Motor neuron (in vitro differentiated cells): ENCODE results near the gene ITFG2. TPM values are rescaled to one million over a fixed set of nuclear protein-coding genes. Genes with fewer than 3 reads are reported as not detected.
"Not testable (repeated sequence)": the region's sequence is repeated elsewhere in the genome, so short reads cannot be mapped to it uniquely, and the experiment has no call there.

ENCODE experiments used
- ATAC-seq, 8 experiments: fragments of 200-7000 bp; cut with Tn5 transposase; replicated peaks in 6 of 8; 2 replicates each; pipeline ENCODE4 v1.8.0; 2021; ENCODE audit warnings: mild to moderate bottlenecking in 8 of 8, moderate library complexity in 8 of 8
- H3K27ac ChIP-seq, 2 donors: fragments of 250-450 bp; sonication (Bioruptor Pico); 2 replicates each; pipeline ENCODE4 v1.9.0; 2021; ENCODE audit warnings: antibody characterized with exemption in 2 of 2, mild to moderate bottlenecking in 2 of 2, moderate library complexity in 1 of 2
- H3K4me1 ChIP-seq, 2 donors: fragments of 250-450 bp; sonication (Bioruptor Pico); replicated peaks in 1 of 2; 2 replicates each; pipeline ENCODE4 v1.6.1; 2021; ENCODE audit warnings: antibody characterized with exemption in 2 of 2, mild to moderate bottlenecking in 2 of 2, moderate library complexity in 1 of 2
- H3K4me3 ChIP-seq, 5 donors: fragments of 250-450 bp; sonication (Bioruptor Pico); 2 replicates each; pipeline ENCODE4 v1.9.0; 2021; ENCODE audit warnings: antibody characterized with exemption in 5 of 5, mild to moderate bottlenecking in 5 of 5, moderate library complexity in 4 of 5
- WGBS, 10 experiments: fragments of 450-650 bp; shearing (Covaris generic); methylation state at CpG; one replicate each; pipeline ENCODE4 v1.0.0; 2022; 5-methylcytosine and 5-hydroxymethylcytosine counted together
- in situ Hi-C, 9 experiments: fragments of 400-800 bp; cut with MboI; loops; one replicate each; pipeline ENCODE4 v1.15.0; 2021; ENCODE audit warnings: low sequenced_read_pairs in 9 of 9, low pct_unique_long_range_greater_than_20kb in 2 of 9; ENCODE audit not compliant: unreplicated experiment in 9 of 9
- total RNA-seq, 8 experiments: library from RNA; unstranded; fragments of 300-600 nt; gene quantifications; 2 replicates each; pipeline versions ENCODE4 v1.2.3 to v1.2.4, GENCODE V29; 2022

The ITFG2 gene
- 10 to 100 TPM; 14.9 to 44.7 (median 19.5) TPM for total RNA-seq

- in situ Hi-C loops = no loop called here
- Histone ChIP-seq H3K4me3 (peak within 1 kb of the TSS; percentile 75 to 90 (median 80)), H3K27ac (peak within 1 kb of the TSS; percentile 98), H3K4me1 (peaks cover 6 to 7% of the 10 kb centered on the region in 2 donors)
- peak; percentile 93 to 98 (median 97) for ATAC-seq
- 0 to 50% (median 1%) methylated on average over 1 to 19 of the region's 48 CpGs; no CpG with 5 or more reads in 1 of the 10 experiments for WGBS, 10 experiments
These were observed at the start of gene ITFG2 for GRCh38 chr12:2812290-2813213. ITFG2 (plus strand) TSS chr12:2812668; CDS start chr12:2812761, 93 bp downstream.

- H3K4me3 ChIP-seq = no peak overlapping the region
- in situ Hi-C loops = no loop called here
- no peak overlapping the region for H3K27ac ChIP-seq
- no peak for ATAC-seq
- H3K4me1 ChIP-seq = no peaks in the 10 kb centered on the region
These were observed 48.1 kb upstream of the ITFG2 start for GRCh38 chr12:2764398-2764797.

GRCh38 chr12:2765052-2765451 is 47.4 kb upstream of the ITFG2 start:
- 0 to 75% (median 33%) methylated on average over 1 to 4 of the region's 4 CpGs; no CpG with 5 or more reads in 4 of the 10 experiments for WGBS, 10 experiments
- in situ Hi-C loops = no loop called here
- Histone ChIP-seq H3K4me3 (no peak overlapping the region), H3K4me1 (no peaks in the 10 kb centered on the region), H3K27ac (no peak overlapping the region)
- no peak for ATAC-seq

GRCh38 chr12:2765608-2766007 is 46.9 kb upstream of the ITFG2 start:
- H3K27ac ChIP-seq = no peak overlapping the region
- no peaks in the 10 kb centered on the region for H3K4me1 ChIP-seq
- in situ Hi-C loops = no loop called here
- no peak overlapping the region for H3K4me3 ChIP-seq
- 13 to 72% (median 58%) methylated on average over 1 to 5 of the region's 6 CpGs; no CpG with 5 or more reads in 4 of the 10 experiments for WGBS, 10 experiments
- ATAC-seq = no peak

- ATAC-seq = no peak
- no peak overlapping the region for H3K4me3 ChIP-seq
- 7 to 100% (median 61%) methylated on average over 2 to 3 of the region's 10 CpGs; no CpG with 5 or more reads in 4 of the 10 experiments for WGBS, 10 experiments
- in situ Hi-C loops = no loop called here
- H3K27ac ChIP-seq = no peak overlapping the region
- no peaks in the 10 kb centered on the region for H3K4me1 ChIP-seq
These were observed 44.1 kb upstream of the ITFG2 start for GRCh38 chr12:2768224-2768961.

GRCh38 chr12:2769866-2770533 is 42.5 kb upstream of the ITFG2 start:
- in situ Hi-C loops = no loop called here
- H3K27ac ChIP-seq = no peak overlapping the region
- ATAC-seq = no peak
- H3K4me3 ChIP-seq = no peak overlapping the region
- H3K4me1 ChIP-seq = no peaks in the 10 kb centered on the region
- 50 to 83% (median 54%) methylated on average over 1 to 8 of the region's 11 CpGs; no CpG with 5 or more reads in 7 of the 10 experiments for WGBS, 10 experiments

GRCh38 chr12:2770544-2770943 is 41.9 kb upstream of the ITFG2 start:
- in situ Hi-C loops, H3K4me1 ChIP-seq, H3K4me3 ChIP-seq, ATAC-seq, H3K27ac ChIP-seq: not testable (repeated sequence)
- 86 to 100% (median 86%) methylated on average over 1 of the region's 3 CpGs; no CpG with 5 or more reads in 7 of the 10 experiments for WGBS, 10 experiments

- Histone ChIP-seq H3K4me3 (no peak overlapping the region), H3K4me1 (no peaks in the 10 kb centered on the region), H3K27ac (no peak overlapping the region)
- in situ Hi-C loops = no loop called here
- no peak for ATAC-seq
- 31 to 90% (median 40%) methylated on average over 2 of the region's 4 CpGs; no CpG with 5 or more reads in 7 of the 10 experiments for whole genome bisulfite sequencing, 10 experiments
These were observed 40.1 kb upstream of the ITFG2 start for GRCh38 chr12:2772370-2772769.

- 25 to 100% (median 61%) methylated on average over 1 to 7 of the region's 19 CpGs; no CpG with 5 or more reads in 2 of the 10 experiments for WGBS, 10 experiments
- Histone ChIP-seq H3K27ac (no peak overlapping the region), H3K4me1 (no peaks in the 10 kb centered on the region), H3K4me3 (no peak overlapping the region)
- in situ Hi-C loops = no loop called here
- ATAC-seq = no peak
These were observed 39.1 kb upstream of the ITFG2 start for GRCh38 chr12:2773199-2773875.

GRCh38 chr12:2775431-2775830 is 37.0 kb upstream of the ITFG2 start:
- H3K4me1 ChIP-seq = no peaks in the 10 kb centered on the region
- ATAC-seq = no peak
- 0 to 88% (median 60%) methylated on average over 1 to 4 of the region's 8 CpGs; no CpG with 5 or more reads in 3 of the 10 experiments for WGBS, 10 experiments
- no peak overlapping the region for H3K4me3 ChIP-seq
- in situ Hi-C loops = loop anchor here in 1 of 9 experiments (25.0 kb wide), 1 partner anchor 88 kb away; no protein-coding TSS in a partner anchor
- no peak overlapping the region for H3K27ac ChIP-seq

GRCh38 chr12:2776129-2776806 is 36.2 kb upstream of the ITFG2 start:
- in situ Hi-C loops = loop anchor here in 1 of 9 experiments (25.0 kb wide), 1 partner anchor 89 kb away; no protein-coding TSS in a partner anchor
- Histone ChIP-seq H3K4me1 (no peaks in the 10 kb centered on the region), H3K4me3 (no peak overlapping the region), H3K27ac (no peak overlapping the region)
- ATAC-seq = no peak
- WGBS, 10 experiments = 40 to 97% (median 90%) methylated on average over 1 to 10 of the region's 20 CpGs; no CpG with 5 or more reads in 4 of the 10 experiments

GRCh38 chr12:2779281-2779680 is 33.2 kb upstream of the ITFG2 start:
- in situ Hi-C loops = loop anchor here in 1 of 9 experiments (25.0 kb wide), 1 partner anchor 92 kb away; no protein-coding TSS in a partner anchor
- H3K4me3 ChIP-seq = no peak overlapping the region
- 33 to 76% (median 57%) methylated on average over 2 to 4 of the region's 4 CpGs; no CpG with 5 or more reads in 4 of the 10 experiments for WGBS, 10 experiments
- H3K4me1 ChIP-seq = peaks cover 0 to 2% of the 10 kb centered on the region in 2 donors
- no peak overlapping the region for H3K27ac ChIP-seq
- ATAC-seq = peak in 3 of 8 experiments; percentile 88 to 97 (median 89)
